ENCODE results near the gene ADGRA1. TPM values are rescaled to one million over a fixed set of nuclear protein-coding genes. Genes with fewer than 3 reads are reported as not detected.

ADGRA1 gene
- total RNA-seq, result not detected in 2 replicates

GRCh38 chr10:133087679-133088178 is at the start of gene ADGRA1:
Gene ADGRA1, plus strand, starts transcription at chr10:133087924. Its CDS starts 986 bp downstream, at chr10:133088910.

GRCh38 chr10:133159950-133160825 is 72.5 kb downstream of the ADGRA1 start, which contains the start of gene KNDC1:
Gene KNDC1, plus strand, starts transcription at chr10:133160219. Its CDS starts 249 bp downstream, at chr10:133160468.

Other genes with a start within 250 kb of the ADGRA1 start
- gene CFAP46, start 145.4 kb upstream of the ADGRA1 start, total RNA-seq, result 0.87 and 1.1 TPM in 2 replicates
- gene KNDC1, start 72.3 kb downstream of the ADGRA1 start, total RNA-seq, result 1.3 and 3.2 TPM in 2 replicates
- 0.12 TPM in 1 of 2 replicates, not detected in the other for gene UTF1, start 142.3 kb downstream of the ADGRA1 start, total RNA-seq
- not detected in 2 replicates for gene VENTX, start 149.9 kb downstream of the ADGRA1 start, total RNA-seq
- 8.1 and 11.0 TPM in 2 replicates for gene ADAM8, start 188.9 kb downstream of the ADGRA1 start, total RNA-seq
- 71.4 and 103 TPM in 2 replicates for gene TUBGCP2, start 220.9 kb downstream of the ADGRA1 start, total RNA-seq
- gene ZNF511, start 221.0 kb downstream of the ADGRA1 start, total RNA-seq, result 27.7 and 41.9 TPM in 2 replicates
- gene CALY, start 249.0 kb downstream of the ADGRA1 start, total RNA-seq, result 0.25 TPM in 1 of 2 replicates, not detected in the other